HFF-Myc (cell line): ENCODE data around the gene DCD.

Experiments
- DNase-seq: peaks from one replicate; pipeline ENCODE4 v3.0.0-alpha.2; 2011; ENCODE audit warnings: low read depth; ENCODE audit errors: extremely low read depth
- H3K4me3 ChIP-seq: replicated peaks from 2 replicates; pipeline ENCODE4 v1.5.1; 2011; ENCODE audit warnings: low read depth, mild to moderate bottlenecking, control low read depth, low read length
- TF ChIP-seq, protein P1 (sequence below): IDR thresholded peaks from 2 replicates; pipeline ENCODE4 v1.5.1; 2012; ENCODE audit warnings: mild to moderate bottlenecking, low read depth, low read length, control low read depth; ENCODE audit errors: missing control alignments

The DCD gene, protein sequence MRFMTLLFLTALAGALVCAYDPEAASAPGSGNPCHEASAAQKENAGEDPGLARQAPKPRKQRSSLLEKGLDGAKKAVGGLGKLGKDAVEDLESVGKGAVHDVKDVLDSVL

DNA sequence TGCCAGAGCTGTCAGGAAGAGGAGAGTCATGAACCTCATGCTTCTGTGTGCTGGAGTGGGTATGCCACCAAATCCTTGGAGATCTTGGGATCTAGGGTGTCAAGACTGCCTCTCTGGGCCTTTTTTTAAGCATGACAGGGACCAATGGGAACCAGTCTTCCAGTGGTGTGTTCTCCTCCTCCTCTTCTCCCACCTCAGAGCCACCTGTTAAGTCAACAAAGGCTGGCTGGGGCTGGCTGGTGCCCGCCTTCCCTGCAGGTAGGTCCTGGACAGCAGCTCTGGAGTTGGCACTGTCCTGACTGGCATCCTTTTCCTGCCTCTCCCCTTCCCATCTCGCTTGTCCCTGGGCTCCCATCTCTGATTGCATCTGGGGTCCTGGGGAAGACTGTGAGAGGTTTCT, at the start of gene DCD:
TSS of gene DCD (minus strand) at position 101 of the 400 bp plus-strand sequence. CDS start at position 39, 62 bp downstream.
- TF ChIP-seq, protein P1, sequence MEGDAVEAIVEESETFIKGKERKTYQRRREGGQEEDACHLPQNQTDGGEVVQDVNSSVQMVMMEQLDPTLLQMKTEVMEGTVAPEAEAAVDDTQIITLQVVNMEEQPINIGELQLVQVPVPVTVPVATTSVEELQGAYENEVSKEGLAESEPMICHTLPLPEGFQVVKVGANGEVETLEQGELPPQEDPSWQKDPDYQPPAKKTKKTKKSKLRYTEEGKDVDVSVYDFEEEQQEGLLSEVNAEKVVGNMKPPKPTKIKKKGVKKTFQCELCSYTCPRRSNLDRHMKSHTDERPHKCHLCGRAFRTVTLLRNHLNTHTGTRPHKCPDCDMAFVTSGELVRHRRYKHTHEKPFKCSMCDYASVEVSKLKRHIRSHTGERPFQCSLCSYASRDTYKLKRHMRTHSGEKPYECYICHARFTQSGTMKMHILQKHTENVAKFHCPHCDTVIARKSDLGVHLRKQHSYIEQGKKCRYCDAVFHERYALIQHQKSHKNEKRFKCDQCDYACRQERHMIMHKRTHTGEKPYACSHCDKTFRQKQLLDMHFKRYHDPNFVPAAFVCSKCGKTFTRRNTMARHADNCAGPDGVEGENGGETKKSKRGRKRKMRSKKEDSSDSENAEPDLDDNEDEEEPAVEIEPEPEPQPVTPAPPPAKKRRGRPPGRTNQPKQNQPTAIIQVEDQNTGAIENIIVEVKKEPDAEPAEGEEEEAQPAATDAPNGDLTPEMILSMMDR = no peak
- DNase-seq = no peak
- no peak within 1 kb of the TSS for H3K4me3 ChIP-seq

DNA sequence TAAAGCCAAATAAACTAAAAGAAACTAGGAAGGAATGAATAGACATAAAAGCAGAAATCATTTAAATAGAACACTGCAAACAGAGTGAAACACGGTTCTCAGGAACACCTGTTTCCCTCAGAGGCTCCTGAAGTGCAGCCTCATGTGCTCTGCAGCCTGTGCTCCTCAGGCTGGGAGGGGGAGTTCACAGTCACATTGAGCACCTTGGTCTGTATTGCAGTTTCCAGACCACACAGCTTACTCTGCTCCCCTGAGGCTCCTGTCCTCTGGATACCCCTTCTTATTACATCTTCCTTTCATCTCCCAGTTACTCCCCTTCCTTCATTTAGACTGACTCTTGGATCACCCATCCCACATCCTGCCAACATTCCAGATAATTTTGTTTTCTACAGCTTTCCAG, 49.7 kb upstream of the DCD start:
- DNase-seq = no peak
- no peak overlapping the region for H3K4me3 ChIP-seq
- TF ChIP-seq, protein P1 = no peak

DNA sequence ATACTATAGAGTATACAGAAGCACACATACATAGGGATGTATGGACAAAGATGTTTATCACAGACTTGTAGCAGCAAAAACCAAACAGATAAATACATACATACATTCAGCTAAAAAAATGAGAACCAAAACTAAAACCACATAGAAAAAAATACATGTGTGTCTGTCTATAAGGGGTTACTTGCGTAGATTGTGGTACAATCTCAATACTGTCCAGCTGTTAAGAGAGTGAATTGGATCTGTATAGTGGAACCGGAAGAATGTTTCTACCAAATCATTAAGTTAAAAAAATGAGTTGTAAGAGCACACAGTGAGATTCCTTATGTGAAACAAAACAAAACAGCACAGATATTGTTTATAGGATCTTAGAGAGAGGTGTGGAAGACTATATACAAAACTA, 44.2 kb upstream of the DCD start:
- TF ChIP-seq, protein P1 = no peak

DNA sequence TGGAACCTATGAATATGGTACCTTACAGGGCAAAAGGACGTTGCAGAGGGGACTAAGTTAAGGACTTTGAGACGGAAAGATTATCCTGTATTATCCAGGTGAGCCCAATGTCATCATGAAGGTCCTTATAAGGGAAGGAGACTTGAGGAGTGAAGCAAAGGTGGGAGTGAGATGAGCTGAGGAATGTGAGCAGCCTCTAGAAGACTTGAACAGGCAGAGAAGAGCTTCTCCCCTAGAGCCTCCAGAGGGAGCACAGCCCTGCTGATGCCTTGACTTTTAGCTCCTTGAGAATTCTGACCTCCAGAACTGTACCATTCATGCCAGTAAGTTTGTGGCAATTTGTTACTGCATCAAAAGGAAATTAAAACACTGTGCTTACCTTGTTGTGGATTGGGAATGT, 41.8 kb upstream of the DCD start:
- DNase-seq = no peak
- no peak overlapping the region for H3K4me3 ChIP-seq
- TF ChIP-seq, protein P1 = no peak

More for the DNA sequence above, 44.2 kb upstream of the DCD start:
- DNase-seq = no peak
- H3K4me3 ChIP-seq = no peak overlapping the region

DNA sequence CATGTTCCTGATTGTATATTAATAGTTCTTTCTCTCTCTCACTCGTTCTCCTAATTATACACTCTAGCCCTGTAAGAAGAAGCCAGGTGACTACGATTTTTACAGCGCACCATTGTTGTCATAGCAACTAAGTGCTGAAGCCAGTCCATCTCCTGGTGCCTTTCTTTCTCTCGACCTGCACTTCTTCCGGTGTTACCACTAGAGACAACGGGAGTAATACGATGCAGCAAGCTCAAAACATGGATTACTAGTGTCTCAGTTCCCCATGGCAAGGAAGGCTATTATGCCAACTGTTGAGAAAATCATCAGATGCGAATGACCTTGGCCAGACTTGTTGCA, 40.8 kb upstream of the DCD start:
- no peak overlapping the region for H3K4me3 ChIP-seq
- TF ChIP-seq, protein P1 = no peak
- no peak for DNase-seq

DNA sequence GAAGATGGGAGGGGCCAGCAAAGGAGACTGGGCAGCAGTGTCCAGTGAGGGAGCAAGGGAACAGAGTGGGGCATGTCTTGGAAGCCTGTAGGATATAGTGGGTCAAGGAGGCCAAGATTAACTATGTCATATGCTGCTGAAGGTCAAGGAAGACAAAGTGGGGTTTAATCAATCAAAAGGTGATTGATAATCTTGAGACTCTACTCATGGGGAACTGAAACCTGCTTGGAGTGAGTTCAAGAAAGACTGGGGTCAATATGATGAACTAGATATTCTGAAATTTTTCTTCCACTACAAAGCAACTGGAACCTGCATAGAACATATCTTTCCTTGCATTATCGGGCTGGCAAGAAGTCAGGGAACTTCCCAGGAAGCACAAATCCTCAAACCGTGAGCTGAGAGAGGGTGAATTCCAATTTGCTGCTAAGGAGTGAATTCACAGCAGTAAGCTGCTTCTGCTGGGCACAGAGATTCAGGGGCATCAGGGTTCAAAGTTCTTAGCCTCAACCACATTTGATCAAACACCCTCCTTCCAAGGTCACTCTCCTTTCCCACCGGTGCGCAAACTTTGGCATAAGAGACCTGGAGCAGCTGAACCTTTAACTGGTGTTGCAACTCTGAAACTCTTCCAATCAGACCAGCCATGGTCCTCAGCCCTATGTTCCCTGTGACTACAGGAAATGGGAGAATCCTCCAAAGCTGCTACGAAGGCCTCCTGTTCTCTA, 40.3 kb upstream of the DCD start:
- DNase-seq = no peak
- TF ChIP-seq, protein P1 = no peak
- no peak overlapping the region for H3K4me3 ChIP-seq
